CD14-positive monocyte (primary cell): ENCODE data around the gene GPR173. TPM values are rescaled to one million over a fixed set of nuclear protein-coding genes. Genes with fewer than 3 reads are reported as not detected.

Experiments used
- DNase-seq, 3 donors: peaks; one replicate each; pipeline ENCODE4 v3.0.0-alpha.2; 2011 to 2022
- H2AFZ ChIP-seq: 2 replicates; pipeline ENCODE4 v1.6.0; 2012; ENCODE audit warnings: mild to moderate bottlenecking, low read depth, low read length, inconsistent platforms; ENCODE audit not compliant: insufficient read depth, poor library complexity, severe bottlenecking
- H3K27ac ChIP-seq, 2 donors: 1 replicate in 1 of 2; 2 replicates in 1 of 2; pipeline ENCODE4 v1.5.1; 2012 to 2013; ENCODE audit warnings: low read length in 2 of 2, control low read depth in 1 of 2, inconsistent platforms in 1 of 2, low read depth in 1 of 2, mild to moderate bottlenecking in 1 of 2
- H3K27me3 ChIP-seq, 2 donors: one replicate each; pipeline versions ENCODE4 v1.6.0 to v1.6.1; 2011 to 2013; ENCODE audit warnings: low read length in 2 of 2; ENCODE audit not compliant: control insufficient read depth in 2 of 2, insufficient read depth in 2 of 2
- H3K36me3 ChIP-seq, 2 donors: replicated peaks in 1 of 2; 1 replicate in 1 of 2; 2 replicates in 1 of 2; pipeline versions ENCODE4 v1.5.1 to v1.6.1; 2012 to 2013; ENCODE audit warnings: low read length in 2 of 2, control low read depth in 1 of 2, inconsistent platforms in 1 of 2, mild to moderate bottlenecking in 1 of 2; ENCODE audit not compliant: insufficient read depth in 2 of 2, control insufficient read depth in 1 of 2
- H3K4me1 ChIP-seq, 2 donors: 1 replicate in 1 of 2; 2 replicates in 1 of 2; pipeline versions ENCODE4 v1.5.1 to v1.6.1; 2012 to 2013; ENCODE audit warnings: low read length in 2 of 2, control low read depth in 1 of 2, inconsistent platforms in 1 of 2, mild to moderate bottlenecking in 1 of 2, moderate library complexity in 1 of 2; ENCODE audit not compliant: insufficient read depth in 2 of 2, control insufficient read depth in 1 of 2
- H3K4me2 ChIP-seq: replicated peaks from 2 replicates; pipeline ENCODE3; 2012; ENCODE audit warnings: low read length, moderate library complexity, mild to moderate bottlenecking; ENCODE audit not compliant: poor library complexity, severe bottlenecking; ENCODE audit errors: extremely low read depth
- H3K4me3 ChIP-seq, 3 experiments: fragments of 200-600 bp in 1 of 3; sonication (generic) in 1 of 3; replicated peaks in 1 of 3; 1 replicate in 2 of 3; 2 replicates in 1 of 3; pipeline ENCODE4 v1.5.1; 2011 to 2013; ENCODE audit warnings: low read length in 3 of 3, mild to moderate bottlenecking in 3 of 3, control low read depth in 2 of 3, low read depth in 2 of 3, inconsistent platforms in 1 of 3, moderate library complexity in 1 of 3
- H3K79me2 ChIP-seq: 2 replicates; pipeline ENCODE4 v1.6.0; 2012; ENCODE audit warnings: mild to moderate bottlenecking, control low read depth, inconsistent platforms, low read length, moderate library complexity; ENCODE audit not compliant: insufficient read depth
- H3K9ac ChIP-seq: 2 replicates; pipeline ENCODE4 v1.6.0; 2017; ENCODE audit warnings: low read length, mild to moderate bottlenecking; ENCODE audit not compliant: insufficient read depth, poor library complexity, severe bottlenecking
- H3K9me3 ChIP-seq, 2 donors: replicated peaks in 1 of 2; 1 replicate in 1 of 2; 2 replicates in 1 of 2; pipeline versions ENCODE4 v1.5.1 to v1.6.1; 2012 to 2013; ENCODE audit warnings: low read length in 2 of 2, control low read depth in 1 of 2; ENCODE audit not compliant: control insufficient read depth in 1 of 2, insufficient read depth in 1 of 2
- H4K20me1 ChIP-seq: 2 replicates; pipeline ENCODE4 v1.6.0; 2012; ENCODE audit warnings: mild to moderate bottlenecking, low read length, control low read depth, moderate library complexity; ENCODE audit not compliant: insufficient read depth
- H3K27ac Mint-ChIP-seq, 7 donors: one replicate each; pipeline ENCODE4 v1.8.0; 2020; ENCODE audit warnings: mild to moderate bottlenecking in 7 of 7, mixed read lengths in 7 of 7, moderate library complexity in 6 of 7, inconsistent platforms in 2 of 7
- H3K27me3 Mint-ChIP-seq, 3 donors: one replicate each; pipeline ENCODE4 v1.8.0; 2021 to 2022; ENCODE audit warnings: low read depth in 3 of 3, mild to moderate bottlenecking in 3 of 3, mixed read lengths in 3 of 3, moderate library complexity in 3 of 3, inconsistent platforms in 1 of 3
- H3K36me3 Mint-ChIP-seq, 2 donors: one replicate each; pipeline ENCODE4 v1.8.0; 2020; ENCODE audit warnings: mixed read lengths in 2 of 2, inconsistent platforms in 1 of 2, mild to moderate bottlenecking in 1 of 2
- H3K4me1 Mint-ChIP-seq: one replicate; pipeline ENCODE4 v1.8.0; 2020; ENCODE audit warnings: mild to moderate bottlenecking, mixed read lengths
- H3K4me3 Mint-ChIP-seq, 2 donors: one replicate each; pipeline ENCODE4 v1.8.0; 2020; ENCODE audit warnings: mild to moderate bottlenecking in 2 of 2, mixed read lengths in 2 of 2, moderate library complexity in 1 of 2
- H3K9me3 Mint-ChIP-seq, 7 donors: one replicate each; pipeline ENCODE4 v1.8.0; 2020 to 2022; ENCODE audit warnings: mixed read lengths in 7 of 7, mild to moderate bottlenecking in 6 of 7, moderate library complexity in 6 of 7, inconsistent platforms in 2 of 7
- CTCF ChIP-seq: fragments of 200-600 bp; IDR thresholded peaks from one replicate; pipeline ENCODE4 v1.8.0; 2022; ENCODE audit warnings: antibody characterized with exemption, mild to moderate bottlenecking
- WGBS: methylation state at CpG from one replicate; pipeline ENCODE4 v1.1.5; 2013; ENCODE audit warnings: missing lambda C conversion rate; ENCODE audit not compliant: insufficient coverage; 5-methylcytosine and 5-hydroxymethylcytosine counted together
- intact Hi-C, 2 donors: fragments of 100-400 bp; cut with micrococcal nuclease; formaldehyde crosslinking; loops; one replicate each; pipeline versions ENCODE4 v1.15.0 to v1.15.1; 2023
- polyA plus RNA-seq, 3 donors: library from polyadenylated mRNA; depleted of rRNA in 1 of 3; unstranded in 2 of 3; stranded (reverse) in 1 of 3; fragments of 300-500 nt in 2 of 3; fragments of >200 nt in 1 of 3; fragmentation: Illumina TruSeq in 2 of 3; gene quantifications; 1 replicate in 2 of 3; 2 replicates in 1 of 3; pipeline ENCODE4 v1.2.3, GENCODE V29; 2012 to 2021

Gene GPR173
- polyA plus RNA-seq, 3 donors: 0.43 TPM; not detected in 2

GRCh38 chrX:53076671-53077070 is 28.1 kb downstream of the GPR173 start:
- H3K9me3 ChIP-seq: no peaks in the 10 kb centered on the region
- Mint-ChIP-seq H3K4me3 (no peak overlapping the region), H3K36me3 (no peaks in the 10 kb centered on the region), H3K27me3 (peaks cover 2 to 20% (median 7%) of the 10 kb centered on the region in 3 donors), H3K9me3 (peaks cover 0 to 6% (median 0%) of the 10 kb centered on the region in 7 donors), H3K27ac (no peak overlapping the region), H3K4me1 (peaks cover 18% of the 10 kb centered on the region)
- H3K4me2 ChIP-seq: no peak overlapping the region
- 95% methylated on average over 19 of the region's 21 CpGs for WGBS
- H3K27ac ChIP-seq: no peak overlapping the region
- peaks cover 11 to 16% of the 10 kb centered on the region in 2 donors for H3K4me1 ChIP-seq
- H3K4me3 ChIP-seq: no peak overlapping the region
- intact Hi-C loops: no loop called here
- no peak for TF ChIP-seq CTCF
- DNase-seq: no peak
- H2AFZ ChIP-seq: no peak overlapping the region
- no peaks in the 10 kb centered on the region for H3K79me2 ChIP-seq
- no peak overlapping the region for H3K9ac ChIP-seq
- H3K36me3 ChIP-seq: no peaks in the 10 kb centered on the region
- no peaks in the 10 kb centered on the region for H4K20me1 ChIP-seq
- no peaks in the 10 kb centered on the region for H3K27me3 ChIP-seq

- H3K36me3 Mint-ChIP-seq: no peaks in the 10 kb centered on the region
These were observed 28.9 kb downstream of the GPR173 start for GRCh38 chrX:53077207-53078197.

More at GRCh38 chrX:53077207-53078197, 28.9 kb downstream of the GPR173 start:
- no peaks in the 10 kb centered on the region for H3K9me3 ChIP-seq
- no peak for DNase-seq
- no peak overlapping the region for H3K27ac ChIP-seq
- peak overlapping the region in 1 of 7 donors; percentile 51 for H3K27ac Mint-ChIP-seq
- no peaks in the 10 kb centered on the region for H4K20me1 ChIP-seq
- H3K4me3 Mint-ChIP-seq: no peak overlapping the region
- H3K27me3 ChIP-seq: no peaks in the 10 kb centered on the region
- peaks cover 0 to 6% (median 0%) of the 10 kb centered on the region in 7 donors for H3K9me3 Mint-ChIP-seq
- intact Hi-C loops: no loop called here
- no peak overlapping the region for H3K4me3 ChIP-seq
- 97% methylated on average over 20 of the region's 27 CpGs for WGBS
- no peak overlapping the region for H3K9ac ChIP-seq
- H3K4me1 ChIP-seq: peaks cover 5 to 8% of the 10 kb centered on the region in 2 donors
- no peak overlapping the region for H2AFZ ChIP-seq
- H3K36me3 ChIP-seq: no peaks in the 10 kb centered on the region
- no peak overlapping the region for H3K4me2 ChIP-seq
- no peaks in the 10 kb centered on the region for H3K79me2 ChIP-seq
- no peak for TF ChIP-seq CTCF
- peaks cover 10% of the 10 kb centered on the region for H3K4me1 Mint-ChIP-seq
- H3K27me3 Mint-ChIP-seq: peaks cover 1 to 19% (median 12%) of the 10 kb centered on the region in 3 donors
